ENCODE measurements around the gene TMEM72. TPM values are rescaled to one million over a fixed set of nuclear protein-coding genes. Genes with fewer than 3 reads are reported as not detected.

Gene TMEM72
- polyA plus RNA-seq, 1 donor (not counting 4 experiments of a cell fraction or from before 2014, with no cell fraction given): not detected

GRCh38 chr10:44983066-44983894 lies 72.1 kb downstream of the TMEM72 start:
- DNase-seq (ENCODE audit: low read depth, low spot score) (no peak), FAIRE-seq (no peak)
- Histone ChIP-seq H3K4me1 (ENCODE audit: control insufficient read depth, extremely low read depth, insufficient read depth, low read length) (peaks cover 40% of the 10 kb centered on the region), H3K4me2 (ENCODE audit: control insufficient read depth, extremely low read depth, insufficient read depth, low read depth, low read length) (no peak overlapping the region), H3K9me1 (ENCODE audit: control insufficient read depth, extremely low read depth, insufficient read depth, low read length) (no peaks in the 10 kb centered on the region), H2AFZ (ENCODE audit: control insufficient read depth, low read length) (no peak overlapping the region), H3K36me3 (ENCODE audit: control insufficient read depth in 2 of 2, extremely low read depth in 1 of 2, insufficient read depth in 2 of 2, low read length in 2 of 2) (no peaks in the 10 kb centered on the region), H4K20me1 (ENCODE audit: control insufficient read depth, extremely low read depth, insufficient read depth, low read length) (no peaks in the 10 kb centered on the region), H3K27me3 (ENCODE audit: control insufficient read depth, extremely low read depth, insufficient read depth, low read length) (no peaks in the 10 kb centered on the region), H3K79me2 (ENCODE audit: control insufficient read depth, insufficient read depth, low read length) (no peaks in the 10 kb centered on the region), H3K9ac (ENCODE audit: control insufficient read depth, extremely low read depth, insufficient read depth, low read length) (no peak overlapping the region), H3K4me3 (ENCODE audit: control insufficient read depth in 2 of 3, extremely low read depth in 1 of 3, insufficient read depth in 2 of 3, low read depth in 1 of 3, low read length in 3 of 3) (no peak overlapping the region), H3K9me3 (ENCODE audit: control insufficient read depth, low read depth, low read length) (no peaks in the 10 kb centered on the region), H3K27ac (ENCODE audit: control insufficient read depth, insufficient read depth, low read length) (no peak overlapping the region)
- dilution Hi-C loops (cut with MboI; ENCODE audit: extremely low pct_ligation_motif_present, low sequenced_read_pairs): no loop called here
- no peak for TF ChIP-seq EZH2 (IDR thresholded peaks at IDR 0.05; ENCODE audit: low read length)
- no peak for TF ChIP-seq CTCF (optimal IDR thresholded peaks at IDR 0.05 in 1 of 3, IDR thresholded peaks at IDR 0.05 in 1 of 3, conservative IDR thresholded peaks at IDR 0.05 in 1 of 3; ENCODE audit: extremely low read depth in 1 of 3, insufficient read depth in 2 of 3, low read length in 3 of 3)

- no peaks in the 10 kb centered on the region for H3K79me2 ChIP-seq (ENCODE audit: control insufficient read depth, insufficient read depth, low read length)
- H3K27ac ChIP-seq (ENCODE audit: control insufficient read depth, insufficient read depth, low read length): no peak overlapping the region
- no peaks in the 10 kb centered on the region for H3K27me3 ChIP-seq (ENCODE audit: control insufficient read depth, extremely low read depth, insufficient read depth, low read length)
- no peaks in the 10 kb centered on the region for H3K36me3 ChIP-seq (ENCODE audit: control insufficient read depth in 2 of 2, extremely low read depth in 1 of 2, insufficient read depth in 2 of 2, low read length in 2 of 2)
- no peak for DNase-seq (ENCODE audit: low read depth, low spot score)
- no peak overlapping the region for H3K9ac ChIP-seq (ENCODE audit: control insufficient read depth, extremely low read depth, insufficient read depth, low read length)
- H3K4me2 ChIP-seq (ENCODE audit: control insufficient read depth, extremely low read depth, insufficient read depth, low read depth, low read length): no peak overlapping the region
- no peaks in the 10 kb centered on the region for H4K20me1 ChIP-seq (ENCODE audit: control insufficient read depth, extremely low read depth, insufficient read depth, low read length)
- H2AFZ ChIP-seq (ENCODE audit: control insufficient read depth, low read length): no peak overlapping the region
- dilution Hi-C loops (cut with MboI; ENCODE audit: extremely low pct_ligation_motif_present, low sequenced_read_pairs): no loop called here
- no peaks in the 10 kb centered on the region for H3K9me1 ChIP-seq (ENCODE audit: control insufficient read depth, extremely low read depth, insufficient read depth, low read length)
- H3K9me3 ChIP-seq (ENCODE audit: control insufficient read depth, low read depth, low read length): no peaks in the 10 kb centered on the region
- no peak for FAIRE-seq
- H3K4me3 ChIP-seq (ENCODE audit: control insufficient read depth in 2 of 3, extremely low read depth in 1 of 3, insufficient read depth in 2 of 3, low read depth in 1 of 3, low read length in 3 of 3): no peak overlapping the region
- TF ChIP-seq EZH2 (IDR thresholded peaks at IDR 0.05; ENCODE audit: low read length) (no peak), CTCF (optimal IDR thresholded peaks at IDR 0.05 in 1 of 3, IDR thresholded peaks at IDR 0.05 in 1 of 3, conservative IDR thresholded peaks at IDR 0.05 in 1 of 3; ENCODE audit: extremely low read depth in 1 of 3, insufficient read depth in 2 of 3, low read length in 3 of 3) (no peak)
- H3K4me1 ChIP-seq (ENCODE audit: control insufficient read depth, extremely low read depth, insufficient read depth, low read length): peaks cover 34% of the 10 kb centered on the region
Observed at GRCh38 chr10:44983895-44984278, 72.8 kb downstream of the TMEM72 start.
